Measurements from ENCODE around the gene FAM20A.
"Not testable (repeated sequence)": the region's sequence is repeated elsewhere in the genome, so short reads cannot be mapped to it uniquely, and the experiment has no call there.

FAM20A gene

DNA sequence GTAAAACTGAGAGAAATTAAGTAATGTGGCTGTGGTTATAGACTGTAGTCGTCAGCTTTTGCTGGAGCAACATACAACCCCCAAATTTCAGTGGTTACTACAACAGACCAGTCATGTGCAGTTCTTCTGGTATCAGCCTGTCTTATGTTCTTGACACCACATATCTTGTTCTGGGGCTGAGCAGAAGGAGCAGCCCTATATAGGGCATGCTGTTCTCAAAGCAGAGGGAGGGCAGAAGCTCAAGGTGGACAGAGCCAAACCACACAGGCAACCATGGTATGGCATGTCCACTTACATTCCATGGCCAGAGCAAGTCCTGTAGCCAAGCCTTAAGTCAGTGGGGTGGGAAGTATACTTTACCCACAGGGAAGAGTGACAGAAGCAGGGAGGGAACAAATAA is 81.3 kb downstream of the FAM20A start:
- no peak for DNase-seq (ENCODE audit: low read depth)

DNA sequence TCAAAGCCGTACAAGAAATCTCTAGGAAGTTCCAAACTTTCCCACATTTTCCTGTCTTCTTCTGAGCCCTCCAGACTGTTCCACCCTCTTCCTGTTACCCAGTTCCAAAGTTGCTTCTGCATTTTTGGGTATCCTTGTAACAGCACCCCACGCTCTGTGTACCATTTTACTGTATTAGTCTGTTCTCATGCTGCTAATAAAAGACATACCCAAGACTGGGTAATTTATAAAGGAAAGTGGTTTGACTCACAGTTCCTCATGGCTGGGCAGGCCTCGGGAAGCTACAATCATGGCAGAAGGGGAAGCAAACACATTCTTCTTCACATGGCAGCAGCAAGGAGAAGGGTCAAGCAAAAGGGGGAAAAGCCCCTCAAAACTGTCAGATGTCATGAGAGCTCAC is 82.1 kb downstream of the FAM20A start:
- not testable (repeated sequence) for DNase-seq (ENCODE audit: low read depth)

DNA sequence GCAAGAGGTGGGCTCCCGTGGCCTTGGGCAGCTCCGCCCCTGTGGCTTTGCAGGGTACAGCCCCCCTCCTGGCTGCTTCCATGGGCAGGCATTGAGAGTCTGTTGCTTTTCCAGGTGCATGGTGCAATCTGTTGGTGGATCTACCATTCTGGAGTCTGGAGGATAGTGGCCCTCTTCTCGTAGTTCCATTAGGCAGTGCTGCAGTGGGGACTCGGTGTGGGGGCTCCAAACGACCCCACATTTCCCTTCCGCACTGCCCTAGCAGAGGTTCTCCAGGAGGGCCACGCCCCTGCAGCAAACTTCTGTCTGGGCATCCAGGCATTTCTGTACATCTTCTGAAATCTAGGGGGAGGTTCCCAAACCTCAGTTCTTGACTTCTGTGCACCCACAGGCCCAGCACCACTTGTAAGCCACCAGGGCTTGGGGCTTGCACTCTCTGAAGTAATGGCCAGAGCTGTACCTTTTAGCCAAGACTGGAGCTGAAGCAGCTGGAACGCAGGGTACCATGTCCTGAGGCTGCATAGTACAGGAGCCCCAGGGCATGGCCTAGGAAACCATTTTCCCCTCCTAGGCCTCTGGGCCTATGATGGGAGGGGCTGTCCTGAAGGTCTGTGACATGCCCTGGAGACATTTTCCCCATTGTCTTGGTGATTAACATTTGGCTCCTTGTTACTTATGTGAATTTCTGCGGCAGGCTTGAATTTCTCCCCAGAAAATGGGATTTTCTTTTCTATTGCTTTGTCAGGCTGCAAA is 82.9 kb downstream of the FAM20A start:
- DNase-seq (ENCODE audit: low read depth): no peak

DNA sequence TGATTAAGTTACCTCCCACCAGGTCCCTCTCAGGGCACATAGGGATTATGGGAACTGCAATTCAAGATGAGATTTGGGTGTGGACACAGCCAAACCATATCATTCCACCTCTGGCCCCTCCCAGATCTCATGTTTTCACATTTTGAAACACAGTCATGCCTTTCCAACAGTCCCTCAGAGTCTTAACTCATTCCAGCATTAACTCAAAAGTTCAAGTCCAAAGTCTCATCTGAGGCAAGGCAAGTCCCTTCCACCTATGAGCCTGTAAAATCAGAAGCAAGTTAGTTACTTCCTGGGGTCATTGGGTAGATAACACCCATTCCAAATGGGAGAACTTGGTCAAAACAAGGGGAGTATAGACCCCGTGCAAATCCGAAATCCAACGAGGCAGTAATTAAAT is 83.6 kb downstream of the FAM20A start:
- not testable (repeated sequence) for DNase-seq (ENCODE audit: low read depth)

DNA sequence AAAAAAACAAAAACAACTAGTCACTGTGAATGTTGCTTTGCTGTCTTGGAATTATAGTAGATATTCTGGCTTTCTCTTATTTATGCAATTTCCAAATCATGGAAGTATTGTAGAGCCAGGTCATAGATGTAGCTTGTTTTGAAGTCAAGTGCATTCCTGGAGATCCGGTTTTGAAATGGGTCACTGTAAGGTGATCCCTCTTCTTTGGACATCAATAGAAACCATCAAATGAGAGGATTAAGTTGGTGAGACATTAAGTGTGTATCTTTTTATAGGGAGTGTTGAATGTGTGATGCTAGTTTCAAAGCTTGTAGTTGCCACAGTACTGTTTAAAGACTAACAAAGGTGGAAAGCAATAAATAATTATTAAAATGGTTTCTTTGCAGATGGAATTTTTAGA is 84.4 kb downstream of the FAM20A start:
- no peak for DNase-seq (ENCODE audit: low read depth)

DNA sequence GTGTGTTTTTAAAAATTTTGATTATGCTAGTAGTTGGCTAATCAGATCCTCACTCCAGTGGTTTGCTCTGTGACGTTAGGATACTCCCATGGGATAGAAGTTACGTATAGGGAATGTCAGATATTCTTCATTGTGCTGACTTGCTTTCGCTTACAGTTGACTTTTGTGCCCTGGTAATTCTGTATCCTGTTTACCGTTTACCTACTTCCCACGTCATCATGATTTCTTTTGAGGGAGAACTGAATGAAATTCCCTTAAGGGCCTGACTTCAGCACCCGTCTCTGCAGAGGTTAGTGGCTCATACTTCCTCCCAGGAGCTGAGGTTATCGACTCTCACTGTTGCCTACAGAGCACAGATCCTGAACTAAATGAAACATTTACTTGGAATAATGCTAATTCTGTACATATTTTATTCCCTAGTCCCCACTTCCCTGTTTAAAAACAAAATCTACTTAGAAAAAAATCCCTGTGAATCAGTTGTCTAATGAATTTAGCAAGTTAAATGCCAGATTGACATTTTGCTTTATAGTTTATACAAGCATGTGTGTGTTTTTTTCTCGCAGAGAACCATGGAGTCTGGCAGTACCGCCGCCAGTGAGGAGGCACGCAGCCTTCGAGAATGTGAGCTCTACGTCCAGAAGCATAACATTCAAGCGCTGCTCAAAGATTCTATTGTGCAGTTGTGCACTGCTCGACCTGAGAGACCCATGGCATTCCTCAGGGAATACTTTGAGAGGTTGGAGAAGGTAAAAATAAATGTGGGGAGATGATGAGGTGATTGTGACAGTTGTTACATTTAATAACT is 86.1 kb downstream of the FAM20A start:
- peak; percentile 24 for DNase-seq (ENCODE audit: low read depth)

DNA sequence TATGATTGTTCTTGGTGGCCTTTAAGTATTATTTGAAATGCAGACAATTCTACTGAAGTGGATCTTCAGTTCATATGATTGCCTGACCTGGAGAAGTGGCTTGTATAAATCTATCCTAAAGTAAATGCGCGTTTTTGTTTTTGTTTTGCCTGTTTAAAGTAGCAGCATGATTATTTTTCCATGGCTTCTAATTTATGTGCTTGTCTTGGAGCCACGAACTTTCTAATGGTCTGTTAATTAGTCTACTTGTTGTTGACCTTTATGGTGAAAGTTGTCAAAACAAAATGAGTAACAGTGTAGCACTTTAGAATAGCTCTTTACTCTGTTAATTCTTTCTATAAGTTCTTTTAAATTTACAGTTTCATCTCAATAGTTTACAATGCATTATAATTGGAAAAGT is 87.2 kb downstream of the FAM20A start:
- DNase-seq (ENCODE audit: low read depth): no peak

DNA sequence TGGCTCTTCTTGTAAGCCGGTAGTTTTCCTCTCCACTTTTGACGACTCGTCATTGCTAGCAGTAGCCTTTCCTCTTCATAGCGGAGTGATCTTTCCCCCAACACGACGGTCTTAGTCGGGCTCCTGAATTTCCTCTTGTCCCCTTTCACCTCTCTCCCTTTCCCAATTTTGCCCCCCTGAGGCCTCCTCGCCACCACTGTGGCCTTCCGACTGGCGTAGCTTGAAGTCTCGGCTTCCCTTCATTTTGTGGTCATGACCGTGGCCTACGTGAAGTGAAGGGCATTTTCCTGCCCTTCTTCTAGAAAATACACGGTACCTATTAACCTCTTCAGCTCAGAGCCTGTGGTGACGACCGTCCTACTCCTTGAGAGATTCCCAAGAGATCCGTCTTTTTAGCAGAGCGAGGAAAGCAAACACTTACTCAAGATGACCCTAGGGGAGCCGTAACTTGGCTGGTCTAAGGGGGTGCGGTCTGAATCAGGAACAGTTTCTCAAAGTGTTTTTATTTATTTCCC is 88.2 kb downstream of the FAM20A start:
- DNase-seq (ENCODE audit: low read depth): peak; percentile 17

DNA sequence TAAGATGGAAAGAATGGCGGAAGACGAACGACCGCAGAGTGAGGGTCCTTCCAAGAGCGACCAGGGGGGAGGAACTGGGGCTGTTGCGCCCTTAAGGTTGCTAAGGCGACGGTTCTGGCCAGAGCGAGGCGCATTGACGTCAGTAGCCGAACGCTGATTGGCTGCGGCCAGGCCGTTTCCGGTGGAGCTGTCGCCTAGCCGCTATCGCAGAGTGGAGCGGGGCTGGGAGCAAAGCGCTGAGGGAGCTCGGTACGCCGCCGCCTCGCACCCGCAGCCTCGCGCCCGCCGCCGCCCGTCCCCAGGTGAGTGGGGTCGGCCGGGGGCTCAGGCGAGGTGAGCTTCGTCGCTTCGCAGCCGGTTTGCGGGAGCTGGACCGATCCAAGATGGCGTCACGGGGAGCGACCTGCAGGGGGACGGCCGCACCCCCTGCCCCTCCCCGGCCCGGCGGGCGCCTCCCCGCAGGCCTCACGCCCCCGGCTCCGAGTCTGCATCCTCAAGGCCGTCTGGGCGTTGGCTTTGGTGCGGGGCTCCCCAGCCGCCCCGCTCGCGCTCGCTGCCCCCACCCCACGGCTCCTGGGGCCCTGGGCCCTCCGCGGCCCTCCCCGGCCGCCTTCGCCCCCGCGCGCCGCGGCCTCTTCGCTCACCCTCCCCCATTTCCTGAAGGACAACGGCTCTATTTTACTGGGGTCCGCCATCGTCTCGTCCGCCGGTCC is 88.8 kb downstream of the FAM20A start, which contains the start of gene PRKAR1A:
Gene PRKAR1A, plus strand, starts transcription at position 184 of the 713 bp plus-strand sequence. CDS start 2,970 bp downstream, outside the sequence.
- DNase-seq (ENCODE audit: low read depth): peak; percentile 88

DNA sequence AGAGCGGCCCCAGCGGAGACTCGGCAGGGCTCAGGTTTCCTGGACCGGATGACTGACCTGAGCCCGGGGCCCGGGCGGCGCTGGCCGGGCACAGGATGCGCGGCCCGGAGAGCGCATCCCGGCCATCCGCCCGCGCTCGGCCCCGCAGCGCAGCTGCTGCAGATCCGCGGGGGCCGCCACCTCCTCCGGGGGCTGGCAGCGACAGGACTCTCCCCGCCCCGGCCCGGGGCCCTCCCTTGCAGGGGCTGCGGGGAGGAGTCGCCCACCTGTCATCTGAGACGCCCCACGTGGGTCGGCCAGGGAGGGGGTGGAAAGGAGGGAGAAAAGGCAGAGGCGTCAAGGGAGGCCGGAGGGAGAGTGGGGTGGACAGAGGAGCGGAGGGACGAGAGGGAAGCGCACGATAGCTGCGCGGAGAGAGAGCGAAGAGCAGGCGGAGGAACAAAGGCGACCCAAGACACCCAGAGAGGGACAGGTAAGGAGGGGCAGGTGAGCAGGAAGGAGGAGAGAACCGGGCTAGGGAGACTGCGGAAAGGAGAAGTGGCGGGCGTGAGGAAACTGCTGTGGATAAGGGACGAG is 89.4 kb downstream of the FAM20A start:
- peak; percentile 46 for DNase-seq (ENCODE audit: low read depth)

DNA sequence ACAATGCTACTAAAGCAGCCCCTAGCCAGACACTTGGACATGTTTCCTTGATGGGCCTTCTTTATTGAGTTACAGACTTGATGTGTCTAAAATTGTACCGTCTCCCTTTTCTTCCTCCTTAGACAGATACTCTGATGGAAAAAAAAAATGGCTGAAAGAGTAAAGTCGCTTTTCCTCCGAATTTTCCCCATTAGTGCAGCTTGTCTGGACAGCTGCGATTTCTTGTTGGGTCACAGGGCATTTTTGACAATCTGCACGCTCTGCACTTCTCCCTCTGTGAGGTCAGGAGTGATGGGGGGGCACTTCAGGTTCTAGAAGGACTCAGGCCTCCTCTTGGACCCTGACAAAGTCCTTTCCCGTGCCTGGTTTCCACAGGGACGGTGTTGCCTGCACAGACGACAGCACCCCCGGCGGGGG is 89.9 kb downstream of the FAM20A start:
- no peak for DNase-seq (ENCODE audit: low read depth)

DNA sequence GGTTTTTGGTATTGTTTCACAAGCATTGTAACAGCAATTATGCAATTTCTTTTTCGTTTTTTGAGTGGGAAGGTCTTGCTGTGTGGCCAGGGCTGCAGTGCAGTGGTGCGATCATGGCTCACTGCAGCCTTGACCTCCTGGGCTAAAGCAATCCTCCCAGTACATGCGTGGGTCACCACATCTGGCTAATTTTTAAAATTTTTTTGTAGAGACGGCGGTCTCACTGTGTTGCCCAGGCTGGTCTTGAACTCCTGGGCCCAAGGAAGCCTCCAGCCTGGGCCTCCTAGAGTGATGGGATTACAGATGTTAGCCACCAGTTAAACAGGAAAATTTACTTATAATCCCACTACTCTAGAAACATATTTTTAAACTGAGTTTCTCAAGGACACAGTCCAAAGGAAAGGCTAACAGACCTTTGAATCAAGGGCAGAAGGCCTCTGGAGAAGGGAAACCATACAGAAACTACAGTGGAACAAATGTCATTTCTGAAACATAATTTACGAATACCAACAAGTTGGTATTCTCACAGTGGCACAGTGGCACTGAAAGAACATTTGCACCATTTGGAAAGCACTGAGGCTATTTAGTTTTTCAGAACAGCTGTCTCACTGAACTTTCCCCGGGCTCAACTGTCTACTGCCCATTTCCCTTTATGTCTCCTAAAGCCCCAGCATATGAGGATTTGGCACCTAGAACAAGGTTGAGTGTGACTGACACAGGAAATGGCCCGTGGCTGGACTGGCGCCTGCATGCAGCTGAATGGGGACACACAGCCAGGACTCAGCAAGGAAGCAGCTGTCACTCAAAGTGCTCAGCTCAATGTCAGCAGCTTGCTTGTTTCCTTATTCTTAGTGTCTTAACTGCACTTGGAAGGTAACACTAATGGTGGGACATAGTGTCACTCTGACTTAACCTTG is 91.8 kb downstream of the FAM20A start:
- no peak for DNase-seq (ENCODE audit: low read depth)

DNA sequence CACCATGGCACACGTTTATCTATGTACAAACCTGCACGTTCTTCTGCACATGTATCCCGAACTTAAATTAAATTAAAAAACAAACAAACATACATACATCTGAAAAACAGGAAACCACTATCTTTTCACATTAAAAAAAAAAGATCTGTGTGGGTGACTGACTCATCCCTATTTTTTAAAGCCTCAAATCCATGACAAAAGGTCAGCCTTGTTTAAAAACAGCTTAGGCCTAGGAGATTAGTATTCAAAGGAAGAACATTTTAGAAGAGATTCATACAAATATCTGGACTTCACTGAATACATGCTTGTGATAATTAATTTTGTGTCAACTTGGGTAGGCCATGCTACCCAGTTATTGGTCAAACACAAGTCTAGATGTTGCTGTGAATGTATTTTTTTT is 93.6 kb downstream of the FAM20A start:
- DNase-seq (ENCODE audit: low read depth): no peak

DNA sequence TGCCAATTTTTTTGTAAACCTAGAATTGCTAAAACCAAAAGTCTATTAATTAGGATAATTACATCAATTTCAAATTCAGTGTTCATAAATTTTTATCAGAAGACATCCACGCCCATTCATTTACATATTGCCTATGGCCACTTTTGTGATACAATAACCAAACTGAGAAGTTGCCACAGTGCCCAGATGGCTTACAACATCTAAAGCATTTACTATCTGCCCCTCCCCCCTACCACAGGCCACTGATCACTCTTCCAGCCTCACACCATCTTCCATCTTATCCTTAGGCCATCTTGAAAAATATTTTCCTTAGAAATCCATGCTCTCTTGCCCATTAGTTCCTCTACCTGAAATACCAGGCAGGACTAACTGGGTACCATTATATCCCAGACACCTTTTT is 95.2 kb downstream of the FAM20A start:
- no peak for DNase-seq (ENCODE audit: low read depth)

DNA sequence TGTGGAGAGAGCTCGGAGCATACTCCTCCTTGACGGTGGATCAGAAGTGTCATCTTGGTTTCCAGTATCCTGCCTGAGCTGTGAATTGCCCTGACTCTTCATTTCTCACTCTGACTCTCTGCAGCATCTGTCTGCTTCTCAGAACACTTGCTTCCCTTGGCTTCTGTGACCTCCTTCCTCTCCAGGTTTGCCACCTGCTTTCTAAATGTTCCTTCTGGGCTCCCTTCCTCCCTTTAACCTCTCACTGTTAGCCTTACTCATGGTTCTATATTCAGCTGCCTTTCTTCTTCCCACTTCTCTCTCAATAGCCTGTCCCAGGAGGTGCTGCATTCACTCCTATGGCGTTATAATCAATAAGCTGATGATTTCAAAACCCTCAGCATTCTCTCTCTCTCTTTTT is 100.1 kb downstream of the FAM20A start:
- DNase-seq (ENCODE audit: low read depth): no peak

DNA sequence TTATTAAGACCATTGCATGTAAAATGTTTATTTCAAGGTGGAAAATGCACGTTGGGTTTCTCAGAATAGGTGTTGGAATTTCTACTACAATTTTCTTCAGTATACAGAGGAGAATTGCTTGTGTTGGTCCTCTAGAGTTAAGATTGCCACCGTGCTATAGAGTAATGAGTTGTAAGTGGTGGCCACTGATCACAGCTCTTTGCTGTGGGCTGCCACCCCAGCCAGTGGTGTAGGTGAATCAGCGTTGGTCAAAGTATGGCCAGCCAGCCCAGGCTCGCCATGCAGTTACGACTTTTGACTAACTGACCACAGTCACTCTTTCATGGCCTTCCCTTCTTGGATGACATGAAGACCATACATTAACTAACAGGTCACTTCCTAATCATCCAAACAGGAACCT is 101.6 kb downstream of the FAM20A start:
- no peak for DNase-seq (ENCODE audit: low read depth)

DNA sequence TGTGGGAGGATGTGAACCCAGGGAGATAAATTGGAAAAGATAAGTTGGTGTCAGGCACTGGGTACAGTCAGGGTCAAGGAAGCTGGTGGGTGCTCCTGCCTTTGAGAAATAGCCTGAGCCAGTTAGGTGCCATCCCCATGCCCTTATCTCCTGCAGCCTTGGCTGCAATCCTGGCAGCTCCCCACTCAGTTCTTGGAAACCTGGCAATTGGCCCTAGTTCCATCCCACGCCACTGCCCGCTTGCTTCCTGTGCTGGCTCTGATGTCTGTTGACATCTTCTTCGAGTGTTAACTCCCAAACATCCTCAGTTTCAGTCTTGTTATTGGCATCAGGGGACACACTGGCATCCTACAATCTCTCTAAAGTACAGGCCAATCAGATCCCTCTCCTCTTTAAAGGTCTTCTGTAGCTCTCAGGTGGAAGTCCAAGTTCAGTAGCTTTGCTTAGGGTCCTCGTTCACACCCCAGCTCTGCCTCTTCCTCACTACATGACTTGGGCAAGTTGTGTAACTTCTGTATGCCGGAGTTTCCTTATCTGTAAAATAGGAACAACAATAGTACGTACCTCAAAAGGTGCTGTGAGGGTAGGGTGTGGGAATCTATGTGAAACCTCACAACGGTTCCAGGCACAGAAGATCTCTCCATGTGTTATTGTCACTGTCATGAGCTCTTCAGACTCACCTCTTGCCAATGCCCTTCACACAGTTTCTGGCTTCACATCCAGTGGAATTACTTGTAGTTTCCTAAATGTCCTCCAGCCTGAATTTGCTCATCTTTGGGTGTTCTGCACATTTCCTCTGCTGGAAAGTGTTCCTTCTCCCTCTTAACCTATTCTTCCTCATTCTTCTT is 102.5 kb downstream of the FAM20A start:
- no peak for DNase-seq (ENCODE audit: low read depth)

DNA sequence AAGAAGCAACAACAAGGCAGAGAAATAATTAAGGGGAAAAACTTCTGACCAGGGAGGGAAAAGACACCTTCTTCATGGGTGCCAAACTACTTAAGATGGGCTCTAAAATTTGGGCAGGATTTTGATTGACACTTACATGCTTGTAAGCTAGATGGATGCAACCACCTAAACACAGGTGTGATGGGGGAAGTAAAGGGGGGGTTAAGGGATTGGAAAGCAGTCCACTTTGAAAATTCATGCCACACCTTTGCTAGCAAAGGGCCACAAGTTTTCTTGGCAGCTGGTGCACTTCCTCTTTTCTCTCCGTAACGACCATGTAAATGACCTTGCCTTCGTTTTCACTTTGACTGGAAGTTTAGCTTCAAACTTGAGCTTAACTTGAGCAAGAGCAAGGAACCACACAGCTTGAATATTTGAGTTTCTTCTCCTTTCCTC is 103.3 kb downstream of the FAM20A start:
- DNase-seq (ENCODE audit: low read depth): no peak

DNA sequence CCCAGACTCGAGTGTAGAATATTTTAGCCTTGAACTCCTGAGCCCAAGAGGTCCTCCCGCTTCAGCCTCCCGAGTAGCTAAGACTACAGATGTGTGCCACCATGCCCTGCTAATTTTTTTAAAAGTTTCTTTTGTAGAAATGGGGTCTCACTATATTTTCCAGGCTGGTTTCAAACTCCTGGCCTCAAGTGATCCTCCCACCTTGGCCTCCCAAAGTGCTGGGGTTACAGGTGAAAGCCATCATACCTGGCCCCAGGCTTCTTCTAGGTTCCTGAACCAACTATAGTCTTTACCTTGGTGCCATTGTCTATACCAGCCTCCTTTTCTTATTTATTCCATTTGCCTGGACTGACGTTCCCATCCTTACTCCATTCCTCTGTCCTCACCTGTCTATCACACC is 106.1 kb downstream of the FAM20A start:
- no peak for DNase-seq (ENCODE audit: low read depth)

Data from GM04504 (cell line).